H9 (cell line): ENCODE data around the gene CEACAM18. TPM values are rescaled to one million over a fixed set of nuclear protein-coding genes. Genes with fewer than 3 reads are reported as not detected.

Experiments
- DNase-seq: peaks from one replicate; pipeline ENCODE4 v3.0.0-alpha.2; 2017
- H2AFZ ChIP-seq: one replicate; pipeline ENCODE4 v1.6.1; 2013; ENCODE audit warnings: mild to moderate bottlenecking, low read length, control low read depth, moderate library complexity
- H2AK5ac ChIP-seq: 2 replicates; pipeline ENCODE4 v1.6.1; 2013; ENCODE audit warnings: low read length, control low read depth, mixed read lengths; ENCODE audit not compliant: insufficient read length
- H2BK120ac ChIP-seq: one replicate; pipeline ENCODE4 v1.6.1; 2013; ENCODE audit warnings: low read depth, mild to moderate bottlenecking, low read length, control low read depth, inconsistent platforms; ENCODE audit not compliant: poor library complexity, severe bottlenecking
- H2BK12ac ChIP-seq: 2 replicates; pipeline ENCODE4 v1.6.1; 2013; ENCODE audit warnings: low read length, control low read depth, mixed read lengths, low read depth; ENCODE audit not compliant: insufficient read length
- H2BK15ac ChIP-seq: 2 replicates; pipeline ENCODE4 v1.6.1; 2013; ENCODE audit warnings: low read depth, low read length, control low read depth
- H2BK20ac ChIP-seq: one replicate; pipeline ENCODE4 v1.6.1; 2013; ENCODE audit warnings: low read depth, mild to moderate bottlenecking, low read length, control low read depth, inconsistent platforms; ENCODE audit not compliant: poor library complexity, severe bottlenecking
- H2BK5ac ChIP-seq: 2 replicates; pipeline ENCODE4 v1.6.1; 2013; ENCODE audit warnings: low read length, control low read depth, mixed read lengths; ENCODE audit not compliant: insufficient read length
- H3K14ac ChIP-seq: 2 replicates; pipeline ENCODE4 v1.6.1; 2013; ENCODE audit warnings: low read length, control low read depth; ENCODE audit not compliant: insufficient read depth
- H3K18ac ChIP-seq: 2 replicates; pipeline ENCODE4 v1.6.1; 2013; ENCODE audit warnings: low read depth, mild to moderate bottlenecking, mixed read lengths, low read length, control low read depth; ENCODE audit not compliant: insufficient read length
- H3K23ac ChIP-seq: 2 replicates; pipeline ENCODE4 v1.6.1; 2013; ENCODE audit warnings: low read length, control low read depth, mixed read lengths, low read depth; ENCODE audit not compliant: insufficient read length
- H3K23me2 ChIP-seq: 2 replicates; pipeline ENCODE4 v1.6.1; 2013; ENCODE audit warnings: low read depth, mild to moderate bottlenecking, mixed read lengths, low read length, control low read depth; ENCODE audit not compliant: insufficient read length, poor library complexity, severe bottlenecking
- H3K27ac ChIP-seq: 2 replicates; pipeline ENCODE4 v1.5.1; 2013; ENCODE audit warnings: low read length, control low read depth, mixed read lengths, low read depth; ENCODE audit not compliant: insufficient read length
- H3K27me3 ChIP-seq: 2 replicates; pipeline ENCODE4 v1.6.1; 2013; ENCODE audit warnings: low read length, control low read depth, inconsistent platforms; ENCODE audit not compliant: insufficient read depth
- H3K4ac ChIP-seq: 2 replicates; pipeline ENCODE4 v1.6.1; 2013; ENCODE audit warnings: low read depth, mild to moderate bottlenecking, control low read depth, inconsistent platforms, low read length, moderate library complexity
- H3K4me1 ChIP-seq: 2 replicates; pipeline ENCODE4 v1.6.1; 2013; ENCODE audit warnings: low read length, control low read depth, inconsistent platforms; ENCODE audit not compliant: insufficient read depth
- H3K4me2 ChIP-seq: 2 replicates; pipeline ENCODE4 v1.6.1; 2013; ENCODE audit warnings: low read length, control low read depth, mixed read lengths; ENCODE audit not compliant: insufficient read length, insufficient read depth
- H3K56ac ChIP-seq: 2 replicates; pipeline ENCODE4 v1.6.1; 2013; ENCODE audit warnings: low read depth, mild to moderate bottlenecking, mixed read lengths, low read length, control low read depth; ENCODE audit not compliant: insufficient read length
- H3K79me1 ChIP-seq: 2 replicates; pipeline ENCODE4 v1.6.1; 2013; ENCODE audit warnings: low read depth, mild to moderate bottlenecking, moderate library complexity, low read length, control low read depth, inconsistent platforms; ENCODE audit not compliant: insufficient read depth, poor library complexity, severe bottlenecking
- H3K79me2 ChIP-seq: 2 replicates; pipeline ENCODE4 v1.6.1; 2013; ENCODE audit warnings: low read length, control low read depth, inconsistent platforms; ENCODE audit not compliant: insufficient read depth
- H3K9ac ChIP-seq: 2 replicates; pipeline ENCODE4 v1.6.1; 2013; ENCODE audit warnings: low read length, control low read depth, mixed read lengths; ENCODE audit not compliant: insufficient read length; ENCODE audit errors: extremely low read depth
- H3K9me3 ChIP-seq: one replicate; pipeline ENCODE4 v1.6.1; 2013; ENCODE audit warnings: low read depth, low read length, inconsistent platforms; ENCODE audit not compliant: control insufficient read depth
- H3T11ph ChIP-seq: one replicate; pipeline ENCODE4 v1.6.1; 2013; ENCODE audit warnings: mild to moderate bottlenecking, low read length, control low read depth, inconsistent platforms
- H4K20me1 ChIP-seq: one replicate; pipeline ENCODE4 v1.6.1; 2013; ENCODE audit not compliant: control insufficient read depth, insufficient read length, insufficient read depth
- H4K5ac ChIP-seq: 2 replicates; pipeline ENCODE4 v1.6.1; 2013; ENCODE audit warnings: low read depth, mild to moderate bottlenecking, mixed read lengths, low read length, control low read depth; ENCODE audit not compliant: insufficient read length
- H4K8ac ChIP-seq: replicated peaks from 2 replicates; pipeline ENCODE4 v1.6.1; 2013; ENCODE audit warnings: low read length, control low read depth, mixed read lengths, low read depth; ENCODE audit not compliant: insufficient read length
- H4K91ac ChIP-seq: 2 replicates; pipeline ENCODE4 v1.6.1; 2013; ENCODE audit warnings: low read depth, mild to moderate bottlenecking, moderate library complexity, mixed read lengths, low read length, control low read depth; ENCODE audit not compliant: insufficient read length
- H3K27ac Mint-ChIP-seq, 3 experiments: 2 replicates in 2 of 3; 3 replicates in 1 of 3; pipeline ENCODE4 v1.8.0; 2020 to 2021; ENCODE audit warnings: mixed read lengths in 3 of 3, mild to moderate bottlenecking in 1 of 3, moderate library complexity in 1 of 3
- H3K27me3 Mint-ChIP-seq: 2 replicates; pipeline ENCODE4 v1.8.0; 2021; ENCODE audit warnings: low read depth, mild to moderate bottlenecking, moderate library complexity, mixed read lengths
- H3K36me3 Mint-ChIP-seq, 3 experiments: 2 replicates in 2 of 3; 3 replicates in 1 of 3; pipeline ENCODE4 v1.8.0; 2020 to 2021; ENCODE audit warnings: low read depth in 3 of 3, mixed read lengths in 3 of 3; ENCODE audit not compliant: insufficient read depth in 1 of 3
- H3K4me1 Mint-ChIP-seq, 2 experiments: 2 replicates each; pipeline ENCODE4 v1.8.0; 2020; ENCODE audit warnings: mixed read lengths in 2 of 2
- H3K4me3 Mint-ChIP-seq, 2 experiments: 2 replicates in 1 of 2; 3 replicates in 1 of 2; pipeline ENCODE4 v1.8.0; 2020 to 2021; ENCODE audit warnings: mild to moderate bottlenecking in 2 of 2, mixed read lengths in 2 of 2, moderate library complexity in 1 of 2
- H3K9me3 Mint-ChIP-seq, 2 experiments: 2 replicates in 1 of 2; 3 replicates in 1 of 2; pipeline ENCODE4 v1.8.0; 2020; ENCODE audit warnings: mild to moderate bottlenecking in 2 of 2, mixed read lengths in 2 of 2, moderate library complexity in 1 of 2
- WGBS: extraction: QIAGEN DNeasy Blood & Tissue Kit; methylation state at CpG from one replicate; pipeline ENCODE4 v1.1.7; 2013; ENCODE audit warnings: missing lambda C conversion rate, low lambda C conversion rate, mixed read lengths; ENCODE audit not compliant: insufficient read length; ENCODE audit errors: extremely low coverage; 5-methylcytosine and 5-hydroxymethylcytosine counted together
- total RNA-seq: library from RNA; stranded (reverse); gene quantifications from 2 replicates; pipeline ENCODE4 v1.2.1, GENCODE V29; 2021
- TF ChIP-seq, protein P1 (sequence below): fragments of 200-600 bp; sonication (generic); conservative IDR thresholded peaks from 3 replicates; pipeline ENCODE4 v1.8.0; 2021; ENCODE audit warnings: antibody characterized with exemption, mild to moderate bottlenecking

CEACAM18 gene
- total RNA-seq, 1 experiment from 2014 or later: not detected

DNA sequence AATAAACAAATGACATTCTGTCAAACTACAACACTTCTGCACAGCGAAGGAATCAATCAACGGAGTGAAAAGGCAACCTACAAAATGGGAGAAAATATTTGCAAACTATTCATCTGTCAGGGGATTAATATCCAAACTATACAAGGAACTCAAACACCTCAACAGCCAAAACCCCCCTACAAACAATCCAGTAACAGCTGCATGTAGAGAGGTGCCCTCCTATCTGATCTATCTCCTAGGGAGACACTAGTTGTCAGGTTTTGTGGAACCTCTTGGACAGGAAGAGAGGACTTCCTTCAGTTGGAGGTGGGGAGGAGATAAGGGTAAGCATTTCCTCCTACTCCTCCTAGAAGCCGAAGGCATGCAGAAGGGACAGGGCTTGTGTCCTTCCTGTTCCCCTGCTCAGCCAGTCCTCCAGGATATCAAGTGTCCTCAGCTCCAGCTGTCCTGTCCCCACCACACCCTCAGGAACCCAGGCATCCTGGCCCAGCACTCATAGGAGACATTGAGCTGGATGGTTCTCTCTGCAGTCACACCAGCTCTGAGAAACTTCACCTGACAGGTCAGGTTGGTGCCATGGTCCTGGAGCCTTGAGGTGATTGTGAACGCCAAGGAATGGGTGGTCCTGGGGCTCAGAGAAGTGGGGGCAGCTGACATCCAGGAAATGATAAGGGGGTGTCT lies 10.3 kb upstream of the CEACAM18 start:
- H2BK5ac ChIP-seq: no peak overlapping the region
- no peaks in the 10 kb centered on the region for H3K27me3 ChIP-seq
- H3K27ac ChIP-seq: no peak overlapping the region
- H3K4ac ChIP-seq: no peak overlapping the region
- peaks cover 0 to 3% of the 10 kb centered on the region in 2 experiments; a peak in 1 of 4 replicates for H3K4me1 Mint-ChIP-seq
- no peak overlapping the region for H3K14ac ChIP-seq
- H2AK5ac ChIP-seq: no peak overlapping the region
- no peak overlapping the region for H3K18ac ChIP-seq
- no peaks in the 10 kb centered on the region for H3K36me3 Mint-ChIP-seq
- H3K9me3 Mint-ChIP-seq: peaks cover 0 to 84% of the 10 kb centered on the region in 2 experiments; a peak in 2 of 5 replicates
- no peak overlapping the region for H2BK120ac ChIP-seq
- no peak overlapping the region for H3T11ph ChIP-seq
- no peak overlapping the region for H4K91ac ChIP-seq
- DNase-seq: no peak
- WGBS: no CpG with 5 or more reads among the region's 4 CpGs
- no peak overlapping the region for H4K5ac ChIP-seq
- H2BK12ac ChIP-seq: no peak overlapping the region
- H3K9ac ChIP-seq: no peak overlapping the region
- H4K8ac ChIP-seq: no peak overlapping the region
- no peaks in the 10 kb centered on the region for H3K79me1 ChIP-seq
- H2BK15ac ChIP-seq: no peak overlapping the region
- H3K23me2 ChIP-seq: no peaks in the 10 kb centered on the region
- H3K79me2 ChIP-seq: no peaks in the 10 kb centered on the region
- no peak overlapping the region; a peak in 1 of 7 replicates for H3K27ac Mint-ChIP-seq
- H3K56ac ChIP-seq: no peak overlapping the region
- no peak overlapping the region for H3K4me2 ChIP-seq
- TF ChIP-seq, protein P1, sequence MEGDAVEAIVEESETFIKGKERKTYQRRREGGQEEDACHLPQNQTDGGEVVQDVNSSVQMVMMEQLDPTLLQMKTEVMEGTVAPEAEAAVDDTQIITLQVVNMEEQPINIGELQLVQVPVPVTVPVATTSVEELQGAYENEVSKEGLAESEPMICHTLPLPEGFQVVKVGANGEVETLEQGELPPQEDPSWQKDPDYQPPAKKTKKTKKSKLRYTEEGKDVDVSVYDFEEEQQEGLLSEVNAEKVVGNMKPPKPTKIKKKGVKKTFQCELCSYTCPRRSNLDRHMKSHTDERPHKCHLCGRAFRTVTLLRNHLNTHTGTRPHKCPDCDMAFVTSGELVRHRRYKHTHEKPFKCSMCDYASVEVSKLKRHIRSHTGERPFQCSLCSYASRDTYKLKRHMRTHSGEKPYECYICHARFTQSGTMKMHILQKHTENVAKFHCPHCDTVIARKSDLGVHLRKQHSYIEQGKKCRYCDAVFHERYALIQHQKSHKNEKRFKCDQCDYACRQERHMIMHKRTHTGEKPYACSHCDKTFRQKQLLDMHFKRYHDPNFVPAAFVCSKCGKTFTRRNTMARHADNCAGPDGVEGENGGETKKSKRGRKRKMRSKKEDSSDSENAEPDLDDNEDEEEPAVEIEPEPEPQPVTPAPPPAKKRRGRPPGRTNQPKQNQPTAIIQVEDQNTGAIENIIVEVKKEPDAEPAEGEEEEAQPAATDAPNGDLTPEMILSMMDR: no peak
- no peaks in the 10 kb centered on the region for H3K4me1 ChIP-seq
- H3K27me3 Mint-ChIP-seq: peaks cover 64% of the 10 kb centered on the region
- no peak overlapping the region for H3K4me3 Mint-ChIP-seq
- no peaks in the 10 kb centered on the region for H4K20me1 ChIP-seq
- no peak overlapping the region for H2BK20ac ChIP-seq
- H3K23ac ChIP-seq: no peak overlapping the region
- no peaks in the 10 kb centered on the region for H3K9me3 ChIP-seq
- no peak overlapping the region for H2AFZ ChIP-seq
